GM06990 (cell line): Measurements from ENCODE around the gene MPPED2.

ENCODE experiments used
- DNase-seq: peaks from one replicate; pipeline ENCODE4 v3.0.0-alpha.2; 2011; ENCODE audit not compliant: insufficient read length; ENCODE audit errors: extremely low read depth
- H3K27me3 ChIP-seq: replicated peaks from 2 replicates; pipeline ENCODE4 v1.6.0; 2011; ENCODE audit warnings: low read length; ENCODE audit not compliant: control insufficient read depth, insufficient read depth
- H3K36me3 ChIP-seq: 2 replicates; pipeline ENCODE4 v1.5.1; 2011; ENCODE audit warnings: low read length; ENCODE audit not compliant: control insufficient read depth, insufficient read depth
- H3K4me3 ChIP-seq: replicated peaks from 2 replicates; pipeline ENCODE4 v1.5.1; 2011; ENCODE audit warnings: low read depth, mild to moderate bottlenecking, control low read depth, low read length
- CTCF ChIP-seq: IDR thresholded peaks from 2 replicates; pipeline ENCODE4 v1.5.1; 2011; ENCODE audit warnings: low read length, control low read depth, mild to moderate bottlenecking, inconsistent platforms; ENCODE audit not compliant: insufficient read depth, poor library complexity, severe bottlenecking

Gene MPPED2

GRCh38 chr11:30465623-30466022 lies 120.5 kb downstream of the MPPED2 start:
- Histone ChIP-seq H3K36me3 (no peaks in the 10 kb centered on the region), H3K27me3 (no peaks in the 10 kb centered on the region), H3K4me3 (no peak overlapping the region)
- no peak for TF ChIP-seq CTCF
- no peak for DNase-seq

DNA sequence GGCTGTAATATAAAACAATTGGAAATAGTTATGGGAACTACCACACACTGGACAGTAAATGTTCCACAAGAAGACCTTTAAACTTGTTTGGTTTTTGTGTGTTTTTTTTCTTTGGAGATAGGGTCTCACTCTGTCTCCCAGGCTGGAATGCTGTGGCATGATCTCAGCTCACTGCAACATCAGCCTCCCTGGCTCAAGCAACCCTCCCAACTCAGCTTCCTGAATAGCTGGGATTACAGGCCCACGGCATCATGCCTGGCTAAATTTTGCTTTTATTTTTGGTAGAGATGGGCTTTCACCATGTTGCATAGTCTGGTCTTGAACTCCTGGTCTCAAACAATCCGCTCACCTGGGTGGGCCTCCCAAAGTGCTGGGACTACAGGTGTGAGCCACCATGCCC lies 121.0 kb downstream of the MPPED2 start:
- TF ChIP-seq CTCF = no peak
- no peak for DNase-seq
- H3K4me3 ChIP-seq = no peak overlapping the region
- H3K36me3 ChIP-seq = no peaks in the 10 kb centered on the region
- H3K27me3 ChIP-seq = no peaks in the 10 kb centered on the region

- Histone ChIP-seq H3K36me3 (no peaks in the 10 kb centered on the region), H3K4me3 (no peak overlapping the region), H3K27me3 (no peaks in the 10 kb centered on the region)
- TF ChIP-seq CTCF = no peak
- DNase-seq = no peak
Measured at GRCh38 chr11:30463266-30463665, 122.9 kb downstream of the MPPED2 start.

- TF ChIP-seq CTCF = no peak
- Histone ChIP-seq H3K4me3 (no peak overlapping the region), H3K36me3 (no peaks in the 10 kb centered on the region), H3K27me3 (no peaks in the 10 kb centered on the region)
- no peak for DNase-seq
Measured at GRCh38 chr11:30462421-30462820, 123.7 kb downstream of the MPPED2 start.

DNA sequence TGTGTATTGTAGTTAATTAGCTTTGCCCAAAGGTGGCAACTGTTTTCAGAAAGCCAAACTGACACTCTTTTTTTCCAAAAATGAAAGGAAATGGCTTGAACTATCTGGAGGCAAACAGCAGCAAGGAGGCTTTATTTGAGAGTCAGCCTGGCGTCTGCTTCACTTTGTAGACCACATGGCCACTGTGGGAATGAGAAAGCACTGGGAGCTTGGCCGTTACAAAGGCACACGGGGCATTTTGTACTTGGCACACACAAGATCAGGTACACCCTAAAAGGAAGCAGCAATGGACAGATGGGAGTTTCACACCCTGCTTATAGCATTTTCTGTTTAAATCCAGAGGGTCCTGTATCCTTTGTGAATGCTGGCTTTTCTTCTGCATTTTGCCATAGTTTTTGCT lies 126.3 kb downstream of the MPPED2 start:
- no peak for TF ChIP-seq CTCF
- no peaks in the 10 kb centered on the region for H3K36me3 ChIP-seq
- DNase-seq = no peak
- H3K27me3 ChIP-seq = no peaks in the 10 kb centered on the region
- H3K4me3 ChIP-seq = no peak overlapping the region

DNA sequence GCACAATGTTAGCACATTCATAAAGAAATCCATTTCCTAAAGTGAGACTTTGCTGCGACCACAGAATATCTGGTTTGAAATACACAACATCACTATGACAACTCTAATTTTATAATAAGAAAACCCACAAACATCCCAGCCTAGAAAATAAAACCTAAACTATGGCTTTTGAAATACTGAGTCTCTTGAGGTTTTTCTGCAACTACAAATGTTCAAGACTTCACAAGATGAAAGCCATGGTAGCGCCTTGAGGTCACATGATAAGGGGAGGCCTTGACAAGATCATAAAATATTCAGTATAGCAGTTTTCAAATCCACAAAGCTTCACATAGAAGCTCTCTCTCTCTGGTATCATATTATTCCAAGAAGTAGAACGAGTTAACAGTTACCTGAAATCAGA lies 126.8 kb downstream of the MPPED2 start:
- Histone ChIP-seq H3K27me3 (no peaks in the 10 kb centered on the region), H3K4me3 (no peak overlapping the region), H3K36me3 (no peaks in the 10 kb centered on the region)
- DNase-seq = no peak
- no peak for TF ChIP-seq CTCF
